GM19467 (cell line): ENCODE data around the gene SOD3.

Source experiments
- ATAC-seq: cut with Tn5 transposase; IDR thresholded peaks from one replicate; pipeline ENCODE4 v1.9.1; 2021; ENCODE audit warnings: mild to moderate bottlenecking, moderate library complexity; ENCODE audit not compliant: unreplicated experiment

The SOD3 gene

GRCh38 chr4:24775032-24775605 is 20.3 kb upstream of the SOD3 start:
- no peak for ATAC-seq

GRCh38 chr4:24775750-24776149 is 19.6 kb upstream of the SOD3 start:
- no peak for ATAC-seq

- ATAC-seq: no peak
Observed at GRCh38 chr4:24777536-24778463, 17.6 kb upstream of the SOD3 start.

GRCh38 chr4:24778464-24779225 is 16.7 kb upstream of the SOD3 start:
- ATAC-seq: no peak

GRCh38 chr4:24780936-24781495 is 14.4 kb upstream of the SOD3 start:
- ATAC-seq: no peak

- ATAC-seq: no peak
Observed at GRCh38 chr4:24781999-24782745, 13.2 kb upstream of the SOD3 start.

GRCh38 chr4:24783506-24783905 is 11.9 kb upstream of the SOD3 start:
- no peak for ATAC-seq

GRCh38 chr4:24791043-24791442 is 4.3 kb upstream of the SOD3 start:
- ATAC-seq: no peak

- no peak for ATAC-seq
Observed at GRCh38 chr4:24792552-24792951, 2.8 kb upstream of the SOD3 start.

GRCh38 chr4:24793219-24794005 is 2.0 kb upstream of the SOD3 start:
- ATAC-seq: no peak

- no peak for ATAC-seq
Observed at GRCh38 chr4:24794051-24794450, 1.3 kb upstream of the SOD3 start.

- ATAC-seq: no peak
Observed at GRCh38 chr4:24794480-24794879, 893 bp upstream of the SOD3 start.

GRCh38 chr4:24795666-24796381 is 451 bp downstream of the SOD3 start:
- no peak for ATAC-seq

GRCh38 chr4:24796620-24797019 is 1.2 kb downstream of the SOD3 start:
- no peak for ATAC-seq

GRCh38 chr4:24798036-24798610 is 2.8 kb downstream of the SOD3 start:
- ATAC-seq: no peak

GRCh38 chr4:24799196-24799543 is 3.8 kb downstream of the SOD3 start:
- no peak for ATAC-seq

GRCh38 chr4:24799544-24800324 is 4.4 kb downstream of the SOD3 start:
- ATAC-seq: no peak

- no peak for ATAC-seq
Observed at GRCh38 chr4:24800325-24800895, 5.0 kb downstream of the SOD3 start.
